Measurements from ENCODE around the gene MLXIP.
"Not testable (repeated sequence)": the region's sequence is repeated elsewhere in the genome, so short reads cannot be mapped to it uniquely, and the experiment has no call there.

- TF ChIP-seq CTCF (IDR thresholded peaks at IDR 0.05; ENCODE audit: poor library complexity, severe bottlenecking); EP300 (conservative IDR thresholded peaks at IDR 0.05; ENCODE audit: poor library complexity, severe bottlenecking); POLR2AphosphoS5 (IDR thresholded peaks at IDR 0.05); MXI1 (conservative IDR thresholded peaks at IDR 0.05; ENCODE audit: poor library complexity, severe bottlenecking): not testable (repeated sequence)
Observed at GRCh38 chr12:122121341-122121740, 42.8 kb downstream of the MLXIP start.

All from neural cell (in vitro differentiated cells).